ENCODE measurements around the gene ASPG. TPM values are rescaled to one million over a fixed set of nuclear protein-coding genes. Genes with fewer than 3 reads are reported as not detected.

The ASPG gene
- total RNA-seq, 1 donor from 2014 or later = not detected

DNA sequence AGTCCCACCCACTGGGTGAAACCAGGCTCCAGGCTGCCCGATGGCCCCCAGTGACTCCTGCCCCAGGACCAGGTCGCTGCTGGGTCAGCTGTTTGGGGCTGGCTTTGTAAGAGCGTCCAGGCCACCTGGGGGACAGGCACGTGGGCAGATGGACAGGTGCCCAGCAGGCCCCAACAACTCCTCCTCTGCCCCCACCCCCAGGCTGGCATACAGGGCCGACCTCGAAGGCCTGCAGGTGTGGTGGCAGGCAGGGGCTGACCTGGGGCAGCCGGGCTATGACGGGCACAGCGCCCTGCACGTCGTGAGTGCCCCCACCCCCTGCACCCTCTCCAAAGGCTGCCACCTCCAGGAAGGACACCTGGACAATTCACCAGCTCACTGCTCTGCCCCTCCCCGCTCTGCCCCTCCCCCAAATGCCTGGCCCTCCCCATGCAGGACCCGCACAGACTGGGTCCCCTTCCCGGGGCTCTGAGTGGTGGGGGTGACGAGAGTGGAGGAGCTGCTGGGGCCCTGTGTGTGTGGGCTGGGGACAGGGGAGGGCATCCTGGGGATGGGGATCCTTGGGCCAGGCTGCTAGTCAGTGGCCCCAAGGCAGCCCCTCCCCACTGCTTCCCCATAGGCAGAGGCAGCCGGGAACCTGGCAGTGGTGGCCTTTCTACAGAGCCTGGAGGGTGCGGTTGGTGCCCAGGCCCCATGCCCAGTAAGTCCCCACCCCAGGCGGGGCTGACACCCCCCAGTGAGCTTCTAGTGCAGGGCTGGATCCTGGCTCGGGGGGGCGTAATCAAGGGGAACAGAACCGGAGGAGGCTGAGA, 26.0 kb downstream of the ASPG start:
- TF ChIP-seq, protein P1, sequence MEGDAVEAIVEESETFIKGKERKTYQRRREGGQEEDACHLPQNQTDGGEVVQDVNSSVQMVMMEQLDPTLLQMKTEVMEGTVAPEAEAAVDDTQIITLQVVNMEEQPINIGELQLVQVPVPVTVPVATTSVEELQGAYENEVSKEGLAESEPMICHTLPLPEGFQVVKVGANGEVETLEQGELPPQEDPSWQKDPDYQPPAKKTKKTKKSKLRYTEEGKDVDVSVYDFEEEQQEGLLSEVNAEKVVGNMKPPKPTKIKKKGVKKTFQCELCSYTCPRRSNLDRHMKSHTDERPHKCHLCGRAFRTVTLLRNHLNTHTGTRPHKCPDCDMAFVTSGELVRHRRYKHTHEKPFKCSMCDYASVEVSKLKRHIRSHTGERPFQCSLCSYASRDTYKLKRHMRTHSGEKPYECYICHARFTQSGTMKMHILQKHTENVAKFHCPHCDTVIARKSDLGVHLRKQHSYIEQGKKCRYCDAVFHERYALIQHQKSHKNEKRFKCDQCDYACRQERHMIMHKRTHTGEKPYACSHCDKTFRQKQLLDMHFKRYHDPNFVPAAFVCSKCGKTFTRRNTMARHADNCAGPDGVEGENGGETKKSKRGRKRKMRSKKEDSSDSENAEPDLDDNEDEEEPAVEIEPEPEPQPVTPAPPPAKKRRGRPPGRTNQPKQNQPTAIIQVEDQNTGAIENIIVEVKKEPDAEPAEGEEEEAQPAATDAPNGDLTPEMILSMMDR (IDR thresholded peaks at IDR 0.05; ENCODE audit: insufficient read depth, low read length, poor library complexity, severe bottlenecking) = no peak
- no peaks in the 10 kb centered on the region for H3K36me3 ChIP-seq (ENCODE audit: control insufficient read depth, insufficient read depth, low read length)
- DNase-seq (ENCODE audit: low read depth) = no peak

DNA sequence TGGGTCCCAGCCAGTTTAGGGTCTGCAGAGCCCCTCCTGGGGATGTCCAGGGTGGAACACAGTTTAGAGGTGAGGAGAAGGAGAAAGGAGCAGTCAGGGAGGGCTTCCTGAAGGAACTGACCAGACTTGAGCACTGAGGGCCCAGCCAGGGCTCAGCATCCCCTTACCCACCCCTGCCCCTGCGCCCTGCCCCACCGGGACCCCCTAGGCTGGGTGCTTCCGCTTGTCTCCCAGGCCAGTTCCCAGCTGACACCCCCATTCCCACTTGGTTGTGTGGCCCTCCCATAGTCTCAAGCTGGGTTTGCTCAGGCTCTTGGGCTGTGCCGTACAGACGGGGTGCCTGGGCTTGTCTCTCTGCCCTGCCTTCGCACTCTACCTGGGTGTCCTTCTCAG, 26.6 kb downstream of the ASPG start:
- H3K36me3 ChIP-seq (ENCODE audit: control insufficient read depth, insufficient read depth, low read length) = no peaks in the 10 kb centered on the region
- TF ChIP-seq, protein P1 (IDR thresholded peaks at IDR 0.05; ENCODE audit: insufficient read depth, low read length, poor library complexity, severe bottlenecking) = no peak
- no peak overlapping the region for H3K4me3 ChIP-seq (ENCODE audit: low read depth, low read length)
- peaks cover 17% of the 10 kb centered on the region for H3K27me3 ChIP-seq (ENCODE audit: control insufficient read depth, insufficient read depth, low read length)
- no peak for DNase-seq (ENCODE audit: low read depth)

More for the DNA sequence above, 26.0 kb downstream of the ASPG start:
- H3K27me3 ChIP-seq (ENCODE audit: control insufficient read depth, insufficient read depth, low read length) = peaks cover 13% of the 10 kb centered on the region
- no peak overlapping the region for H3K4me3 ChIP-seq (ENCODE audit: low read depth, low read length)

DNA sequence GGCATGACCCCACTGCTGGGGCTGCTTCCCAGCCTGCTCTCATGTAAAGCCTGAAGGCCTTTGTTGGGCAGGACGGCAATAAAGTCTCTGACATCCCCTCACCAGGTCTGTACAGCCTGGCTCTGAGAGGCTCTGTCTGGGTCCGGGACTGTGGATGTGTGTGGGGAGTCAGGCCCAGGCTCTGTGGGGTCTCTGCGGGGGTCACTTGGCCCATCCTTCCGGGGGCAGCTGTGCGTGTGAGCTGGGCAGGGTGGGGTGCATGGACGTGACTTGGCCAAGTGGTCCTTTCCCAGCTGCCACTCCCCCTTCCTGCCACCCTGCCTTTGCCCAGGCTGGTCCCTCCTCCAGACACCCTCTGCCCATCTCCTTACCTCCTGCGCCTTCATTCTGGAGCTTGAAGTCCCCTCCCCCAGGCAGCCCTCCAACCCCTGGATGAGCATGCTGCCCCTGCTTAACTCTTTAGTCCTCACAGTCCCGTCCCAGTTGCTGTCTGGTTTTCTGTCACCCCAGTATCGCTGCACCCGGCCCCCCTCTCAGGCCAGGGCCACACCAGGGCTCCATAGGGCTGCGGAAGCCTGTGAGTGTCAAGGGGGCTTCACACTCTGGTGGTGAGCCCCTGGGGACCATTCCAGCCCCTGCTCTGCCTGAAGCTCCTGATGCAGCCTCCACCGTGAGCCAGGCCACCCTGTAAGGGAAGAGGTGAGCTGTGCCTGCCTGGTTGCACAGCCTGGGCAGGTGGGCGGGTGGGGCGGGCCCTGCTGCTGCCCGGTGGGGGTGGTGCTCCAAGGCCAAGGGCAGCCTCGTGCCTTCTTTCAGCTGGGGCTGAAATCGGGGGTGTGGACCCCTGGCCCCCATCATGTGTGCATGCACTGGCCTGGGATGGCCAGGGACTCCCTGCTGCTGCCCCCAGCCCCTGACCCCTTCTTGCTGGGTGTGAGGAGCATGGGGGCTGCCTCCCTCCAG, 27.4 kb downstream of the ASPG start:
- Histone ChIP-seq H3K4me3 (ENCODE audit: low read depth, low read length) (no peak overlapping the region), H3K36me3 (ENCODE audit: control insufficient read depth, insufficient read depth, low read length) (no peaks in the 10 kb centered on the region), H3K27me3 (ENCODE audit: control insufficient read depth, insufficient read depth, low read length) (peaks cover 25% of the 10 kb centered on the region)
- TF ChIP-seq, protein P1 (IDR thresholded peaks at IDR 0.05; ENCODE audit: insufficient read depth, low read length, poor library complexity, severe bottlenecking) = no peak
- DNase-seq (ENCODE audit: low read depth) = no peak

DNA sequence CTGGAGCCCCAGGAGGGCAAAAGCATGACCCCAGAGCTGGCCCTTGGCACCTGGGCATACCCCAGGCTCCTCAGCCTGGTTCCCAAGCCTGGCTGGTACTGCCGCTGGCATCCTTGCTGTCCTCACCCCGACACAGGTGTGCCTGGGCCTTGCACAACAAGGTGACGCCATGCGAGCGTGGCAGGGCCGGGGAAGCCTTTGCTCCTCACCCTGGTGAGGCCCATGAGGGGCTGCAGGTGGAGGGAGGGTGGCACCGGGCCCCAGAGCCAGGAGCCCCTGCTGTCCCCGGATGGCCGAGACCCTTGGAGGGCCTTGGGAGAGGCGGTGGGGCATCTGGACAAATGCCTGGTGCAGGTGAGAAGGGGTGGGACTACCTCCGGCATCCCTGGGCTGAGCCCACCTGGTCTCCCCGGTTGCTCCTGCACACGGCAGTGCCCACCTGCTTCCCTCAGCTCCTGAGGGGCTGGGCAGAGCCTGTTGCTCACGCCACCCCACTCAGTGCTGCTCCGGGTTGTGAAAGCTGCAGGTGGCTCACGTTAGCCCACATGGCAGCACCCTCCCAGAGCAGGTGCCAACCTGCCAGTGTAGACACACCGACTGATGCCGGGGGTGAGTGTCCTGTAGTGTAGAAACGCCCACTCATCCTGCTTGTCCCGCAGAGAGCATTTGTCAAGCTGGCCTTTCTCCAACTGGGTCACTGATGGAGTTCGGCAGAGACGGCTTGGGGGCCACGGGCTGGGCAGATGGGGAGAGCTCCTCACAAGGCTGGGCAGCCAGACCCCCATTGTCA, 28.3 kb downstream of the ASPG start:
- Histone ChIP-seq H3K36me3 (ENCODE audit: control insufficient read depth, insufficient read depth, low read length) (no peaks in the 10 kb centered on the region), H3K27me3 (ENCODE audit: control insufficient read depth, insufficient read depth, low read length) (peaks cover 34% of the 10 kb centered on the region), H3K4me3 (ENCODE audit: low read depth, low read length) (no peak overlapping the region)
- DNase-seq (ENCODE audit: low read depth) = no peak
- TF ChIP-seq, protein P1 (IDR thresholded peaks at IDR 0.05; ENCODE audit: insufficient read depth, low read length, poor library complexity, severe bottlenecking) = no peak

DNA sequence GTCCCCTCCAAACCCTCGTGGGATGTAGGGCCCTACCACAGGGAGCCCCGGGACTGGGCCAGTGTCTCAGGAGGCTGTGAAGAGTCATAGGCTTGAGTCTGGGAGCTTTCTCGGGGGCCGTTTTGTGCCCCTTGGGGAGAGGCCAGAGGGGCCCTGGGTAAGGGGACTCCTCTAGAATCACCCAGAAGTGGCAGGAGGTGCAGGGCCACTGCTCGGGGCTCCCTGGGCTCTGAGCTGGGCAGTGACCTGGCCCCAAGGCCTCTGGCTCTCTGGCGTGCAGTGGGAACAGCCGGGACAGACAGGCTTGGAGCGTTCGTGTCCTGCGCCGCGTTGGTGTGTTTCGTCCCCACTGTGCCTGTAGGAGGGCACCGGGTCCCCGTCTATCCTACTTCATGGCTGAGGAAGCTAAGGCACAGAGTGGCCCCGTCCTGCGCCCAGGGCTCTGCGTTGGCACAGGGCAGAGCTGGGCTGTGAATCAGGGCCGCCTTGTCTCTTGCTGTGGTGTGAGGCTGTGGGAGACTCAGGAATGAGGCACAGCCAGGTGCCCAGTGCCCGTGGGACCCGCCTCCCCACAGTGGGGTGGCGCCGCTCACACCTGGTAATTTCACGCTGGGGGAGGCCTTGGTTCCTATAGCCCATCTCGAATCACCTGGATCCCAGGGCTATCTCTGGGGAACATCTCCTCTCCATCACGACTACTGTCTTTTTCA, 29.1 kb downstream of the ASPG start:
- Histone ChIP-seq H3K27me3 (ENCODE audit: control insufficient read depth, insufficient read depth, low read length) (peaks cover 39% of the 10 kb centered on the region), H3K36me3 (ENCODE audit: control insufficient read depth, insufficient read depth, low read length) (no peaks in the 10 kb centered on the region), H3K4me3 (ENCODE audit: low read depth, low read length) (no peak overlapping the region)
- DNase-seq (ENCODE audit: low read depth) = no peak
- TF ChIP-seq, protein P1 (IDR thresholded peaks at IDR 0.05; ENCODE audit: insufficient read depth, low read length, poor library complexity, severe bottlenecking) = no peak
